ENCODE measurements around the gene DKKL1.
A peak's percentile ranks its signal among the peaks of the same experiment; 100 is the strongest.

DKKL1 gene

DNA sequence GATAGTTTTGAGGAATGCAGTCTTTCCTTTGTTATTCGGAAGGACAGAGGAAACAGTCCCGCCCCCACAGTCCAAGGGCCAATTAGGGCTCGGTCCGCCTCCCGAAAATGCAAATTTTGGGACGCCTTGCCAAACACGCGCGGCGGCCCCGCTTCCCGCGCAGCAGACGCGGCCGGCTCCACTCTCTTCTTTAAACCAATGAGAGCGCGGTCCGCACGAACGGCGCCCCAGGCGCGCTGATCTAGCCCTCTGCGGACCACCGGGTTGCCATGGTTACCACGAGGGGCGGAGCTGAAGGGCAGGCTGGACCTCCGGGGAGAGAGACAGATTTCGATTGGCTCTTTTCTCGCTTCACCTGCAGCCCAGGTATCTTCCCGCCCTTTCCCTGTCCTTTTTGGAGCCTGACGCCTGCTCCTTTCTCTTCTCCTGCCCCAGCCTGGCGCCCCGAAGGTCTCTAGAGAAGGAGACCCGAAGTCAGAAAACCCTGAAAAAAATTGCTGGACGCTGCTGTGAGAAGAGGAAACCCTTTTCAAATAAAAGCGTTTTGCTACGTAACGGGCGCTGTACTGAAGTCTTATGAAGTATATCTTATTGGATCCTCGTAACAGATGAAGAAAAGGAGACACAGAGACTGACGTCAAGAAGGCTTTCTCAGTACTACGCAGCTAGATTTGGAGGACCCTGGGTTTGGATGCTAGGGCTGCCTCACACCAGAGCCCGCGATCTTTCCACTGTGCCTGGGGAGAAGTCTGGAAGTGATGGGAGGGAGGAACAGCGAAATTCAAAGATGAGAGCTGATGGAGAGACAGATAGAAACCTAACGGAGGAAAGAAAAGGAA is 57.6 kb downstream of the DKKL1 start:
- ChIA-PET POLR2A (no interaction called here), CTCF (interaction anchor here (1.1 to 1.2 kb wide), 2 partner anchors 15 to 20 kb away, joined by 3 read pairs; no protein-coding TSS in a partner anchor)
- H3K4me3 ChIP-seq (ENCODE audit: low read depth, low read length): peak overlapping the region; percentile 8; the same call in 1 of the 2 replicates
- DNase-seq (ENCODE audit: low read depth, low spot score): no peak
- TF ChIP-seq, protein P1, sequence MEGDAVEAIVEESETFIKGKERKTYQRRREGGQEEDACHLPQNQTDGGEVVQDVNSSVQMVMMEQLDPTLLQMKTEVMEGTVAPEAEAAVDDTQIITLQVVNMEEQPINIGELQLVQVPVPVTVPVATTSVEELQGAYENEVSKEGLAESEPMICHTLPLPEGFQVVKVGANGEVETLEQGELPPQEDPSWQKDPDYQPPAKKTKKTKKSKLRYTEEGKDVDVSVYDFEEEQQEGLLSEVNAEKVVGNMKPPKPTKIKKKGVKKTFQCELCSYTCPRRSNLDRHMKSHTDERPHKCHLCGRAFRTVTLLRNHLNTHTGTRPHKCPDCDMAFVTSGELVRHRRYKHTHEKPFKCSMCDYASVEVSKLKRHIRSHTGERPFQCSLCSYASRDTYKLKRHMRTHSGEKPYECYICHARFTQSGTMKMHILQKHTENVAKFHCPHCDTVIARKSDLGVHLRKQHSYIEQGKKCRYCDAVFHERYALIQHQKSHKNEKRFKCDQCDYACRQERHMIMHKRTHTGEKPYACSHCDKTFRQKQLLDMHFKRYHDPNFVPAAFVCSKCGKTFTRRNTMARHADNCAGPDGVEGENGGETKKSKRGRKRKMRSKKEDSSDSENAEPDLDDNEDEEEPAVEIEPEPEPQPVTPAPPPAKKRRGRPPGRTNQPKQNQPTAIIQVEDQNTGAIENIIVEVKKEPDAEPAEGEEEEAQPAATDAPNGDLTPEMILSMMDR (IDR thresholded peaks at IDR 0.05; ENCODE audit: insufficient read depth, low read length, missing control alignments): no peak

DNA sequence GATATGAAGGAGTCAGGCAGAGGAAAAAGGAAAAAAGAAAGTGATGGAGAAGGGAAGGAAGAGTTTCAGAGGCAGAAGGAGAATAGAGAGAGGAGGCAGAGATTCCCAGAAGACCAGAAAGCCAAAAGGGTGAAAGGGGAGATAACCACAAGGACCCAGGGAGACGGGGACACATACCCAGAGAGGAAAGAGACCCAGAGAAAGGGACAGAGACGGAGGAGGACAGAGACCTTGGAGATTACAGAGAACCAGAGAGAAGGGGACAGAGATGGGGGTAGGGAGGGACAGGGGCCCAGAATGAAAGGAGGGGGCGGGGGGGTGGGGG is 58.2 kb downstream of the DKKL1 start:
- POLR2A ChIA-PET: no interaction called here
- H3K4me3 ChIP-seq (ENCODE audit: low read depth, low read length): no peak overlapping the region
- TF ChIP-seq, protein P1 (IDR thresholded peaks at IDR 0.05; ENCODE audit: insufficient read depth, low read length, missing control alignments): no peak
- CTCF ChIA-PET: no interaction called here
- no peak for DNase-seq (ENCODE audit: low read depth, low spot score)

DNA sequence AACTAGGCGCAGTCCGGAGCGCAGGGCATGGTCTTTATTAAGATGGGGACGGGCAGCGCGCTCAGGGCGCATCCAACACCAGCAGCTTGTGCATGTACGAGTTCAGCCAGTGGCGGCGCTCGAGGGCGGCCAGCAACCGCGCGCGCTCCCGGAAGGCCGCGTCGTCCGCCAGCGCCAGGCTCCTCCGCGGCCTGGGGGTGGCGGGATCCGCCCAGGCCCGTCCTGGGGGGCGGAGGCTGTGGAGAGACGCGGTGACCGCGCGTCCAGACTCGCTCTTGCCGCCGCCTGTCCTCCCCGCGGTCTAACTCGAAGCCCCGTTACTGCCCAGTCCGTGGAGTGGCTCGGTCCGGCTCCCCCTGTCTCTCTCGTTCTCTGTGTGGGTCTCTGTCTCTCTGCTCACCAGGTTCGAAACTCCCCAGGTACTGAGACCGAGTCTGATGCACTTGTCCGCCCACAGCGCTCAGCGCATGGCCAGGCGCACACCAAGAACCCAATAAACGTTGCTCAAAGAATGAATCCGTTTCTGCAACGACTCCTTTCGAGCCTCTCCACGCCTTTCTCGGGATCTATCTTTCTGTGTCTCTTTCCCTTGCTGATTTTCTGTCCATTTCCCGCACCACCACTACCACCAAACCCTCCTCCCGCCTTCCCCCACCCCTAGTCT is 58.9 kb downstream of the DKKL1 start:
- CTCF ChIA-PET: no interaction called here

DNA sequence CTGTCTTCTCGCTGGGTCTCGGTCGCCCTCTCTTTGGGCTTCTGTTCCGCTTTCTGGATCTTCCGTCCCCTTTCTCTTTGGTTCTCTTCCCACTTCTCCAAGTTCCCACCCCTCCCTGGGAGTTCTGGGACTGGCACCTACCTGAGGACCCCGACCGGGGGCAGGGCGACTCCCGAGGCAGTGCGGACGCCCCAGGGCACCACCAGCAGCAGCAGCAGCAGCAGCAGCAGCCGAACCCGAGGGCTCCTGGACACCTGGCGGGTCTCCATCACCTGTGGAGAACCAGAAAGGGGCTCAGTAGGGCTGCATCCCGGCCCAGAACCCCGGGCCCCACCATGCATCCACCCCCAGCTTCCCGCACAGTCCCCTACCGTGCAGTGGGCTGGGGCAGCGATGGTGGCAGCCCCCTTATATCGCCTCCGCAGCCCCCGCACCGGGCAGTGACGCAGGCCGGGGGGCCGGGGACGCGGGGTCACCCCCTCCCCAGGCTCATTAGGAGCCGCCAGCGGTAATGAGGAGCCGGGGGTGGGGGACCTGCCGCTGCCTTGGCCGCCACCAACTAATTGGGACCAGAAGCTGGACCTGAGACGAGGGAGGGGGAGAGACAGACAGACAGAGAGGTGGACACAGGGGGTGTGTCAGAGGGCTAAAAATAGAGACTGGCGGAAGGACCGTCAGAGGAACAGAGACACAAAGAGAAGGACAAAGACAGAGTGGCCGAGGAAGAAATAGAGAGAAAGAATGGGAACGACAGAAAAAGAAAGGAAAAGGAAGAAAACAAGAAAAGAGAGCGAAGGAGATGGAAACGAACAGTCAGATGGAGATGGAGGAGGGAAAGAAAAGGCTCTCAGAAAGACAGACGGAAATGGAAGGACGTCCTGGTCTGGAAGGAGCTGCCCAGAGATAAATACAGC is 59.7 kb downstream of the DKKL1 start, which contains the start of gene PTH2:
PTH2 (minus strand) TSS at position 371 of the 914 bp plus-strand sequence; CDS start at position 269, 102 bp downstream.
- CTCF ChIA-PET: interaction anchor here (1.1 to 1.5 kb wide), 2 partner anchors 20 to 32 kb away, joined by 3 read pairs; no protein-coding TSS in a partner anchor
- POLR2A ChIA-PET: no interaction called here
- no peak for DNase-seq (ENCODE audit: low read depth, low spot score)
- TF ChIP-seq, protein P1 (IDR thresholded peaks at IDR 0.05; ENCODE audit: insufficient read depth, low read length, missing control alignments): no peak
- no peak within 1 kb of the TSS for H3K4me3 ChIP-seq (ENCODE audit: low read depth, low read length)

More for the DNA sequence above, 58.9 kb downstream of the DKKL1 start:
- H3K4me3 ChIP-seq (ENCODE audit: low read depth, low read length): no peak overlapping the region
- POLR2A ChIA-PET: no interaction called here
- TF ChIP-seq, protein P1 (IDR thresholded peaks at IDR 0.05; ENCODE audit: insufficient read depth, low read length, missing control alignments): peak; percentile 34
- no peak for DNase-seq (ENCODE audit: low read depth, low spot score)

DNA sequence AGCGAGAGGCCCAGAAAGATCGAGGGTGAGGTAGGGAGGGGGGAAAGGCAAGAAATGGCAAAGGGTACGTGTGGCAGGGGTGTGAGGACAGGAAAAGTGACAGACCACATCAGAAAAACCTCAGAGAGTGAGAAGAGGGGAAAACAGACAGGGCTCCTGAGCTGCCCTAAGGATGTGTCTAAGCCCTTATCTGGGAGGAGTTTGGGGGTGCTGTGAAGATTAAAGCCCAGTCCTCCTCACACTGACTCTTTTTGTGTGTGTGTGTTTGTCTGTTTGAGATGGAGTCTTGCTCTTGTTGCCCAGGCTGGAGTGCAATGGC is 60.3 kb downstream of the DKKL1 start:
- TF ChIP-seq, protein P1 (IDR thresholded peaks at IDR 0.05; ENCODE audit: insufficient read depth, low read length, missing control alignments): no peak
- CTCF ChIA-PET: interaction anchor here (1.1 to 1.5 kb wide), 2 partner anchors 19 to 32 kb away, joined by 3 read pairs; no protein-coding TSS in a partner anchor
- POLR2A ChIA-PET: no interaction called here
- H3K4me3 ChIP-seq (ENCODE audit: low read depth, low read length): no peak overlapping the region
- no peak for DNase-seq (ENCODE audit: low read depth, low spot score)
